ENCODE results near the gene TLCD2. TPM values are rescaled to one million over a fixed set of nuclear protein-coding genes. Genes with fewer than 3 reads are reported as not detected.
"Not testable (repeated sequence)": the region's sequence is repeated elsewhere in the genome, so short reads cannot be mapped to it uniquely, and the experiment has no call there.

Gene TLCD2
- total RNA-seq, 1 donor from 2014 or later = 1.1 TPM

DNA sequence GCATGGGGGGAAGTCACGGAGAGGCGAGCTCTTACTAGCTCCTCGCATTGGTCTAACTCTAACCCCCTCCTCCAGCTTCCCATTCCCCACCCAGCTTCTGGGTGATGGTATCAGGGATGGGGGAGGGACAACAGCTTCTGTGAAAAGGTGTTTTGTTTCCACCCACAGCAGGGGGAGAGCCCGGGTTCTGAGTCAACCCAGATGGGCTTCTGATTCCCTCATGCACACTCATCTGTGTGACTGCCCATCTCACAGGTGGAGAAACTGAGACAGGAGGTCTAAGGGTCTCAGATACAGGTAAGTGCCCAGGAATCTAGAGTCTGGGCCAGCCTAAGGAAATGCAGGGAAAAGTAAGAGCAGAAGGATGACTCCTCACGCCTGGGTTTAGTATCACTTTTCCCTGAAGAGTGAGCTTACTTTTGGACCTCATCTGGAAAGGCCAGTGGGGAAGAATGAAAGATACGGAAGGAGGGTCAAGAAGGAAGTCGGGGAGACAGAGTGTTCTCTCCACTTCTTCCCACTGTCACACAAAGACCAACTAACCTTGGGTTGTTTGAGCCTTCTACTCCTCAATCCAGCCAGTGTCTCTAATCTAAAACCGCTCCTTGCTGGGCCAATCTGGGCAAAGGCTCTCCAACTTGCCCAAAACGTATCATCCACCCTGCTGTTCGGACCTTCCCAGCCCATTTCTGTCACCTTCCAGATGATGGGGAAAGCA, 3.1 kb upstream of the TLCD2 start:
- peak overlapping the region; percentile 87 for H3K4me3 Mint-ChIP-seq
- peak overlapping the region; percentile 76 for H3K27ac Mint-ChIP-seq (ENCODE audit: unreplicated experiment)
- peaks cover 30% of the 10 kb centered on the region for H3K4me1 Mint-ChIP-seq
- TF ChIP-seq, protein P1, sequence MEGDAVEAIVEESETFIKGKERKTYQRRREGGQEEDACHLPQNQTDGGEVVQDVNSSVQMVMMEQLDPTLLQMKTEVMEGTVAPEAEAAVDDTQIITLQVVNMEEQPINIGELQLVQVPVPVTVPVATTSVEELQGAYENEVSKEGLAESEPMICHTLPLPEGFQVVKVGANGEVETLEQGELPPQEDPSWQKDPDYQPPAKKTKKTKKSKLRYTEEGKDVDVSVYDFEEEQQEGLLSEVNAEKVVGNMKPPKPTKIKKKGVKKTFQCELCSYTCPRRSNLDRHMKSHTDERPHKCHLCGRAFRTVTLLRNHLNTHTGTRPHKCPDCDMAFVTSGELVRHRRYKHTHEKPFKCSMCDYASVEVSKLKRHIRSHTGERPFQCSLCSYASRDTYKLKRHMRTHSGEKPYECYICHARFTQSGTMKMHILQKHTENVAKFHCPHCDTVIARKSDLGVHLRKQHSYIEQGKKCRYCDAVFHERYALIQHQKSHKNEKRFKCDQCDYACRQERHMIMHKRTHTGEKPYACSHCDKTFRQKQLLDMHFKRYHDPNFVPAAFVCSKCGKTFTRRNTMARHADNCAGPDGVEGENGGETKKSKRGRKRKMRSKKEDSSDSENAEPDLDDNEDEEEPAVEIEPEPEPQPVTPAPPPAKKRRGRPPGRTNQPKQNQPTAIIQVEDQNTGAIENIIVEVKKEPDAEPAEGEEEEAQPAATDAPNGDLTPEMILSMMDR (conservative IDR thresholded peaks at IDR 0.05) = no peak
- DNase-seq (ENCODE audit: low read depth, low spot score) = no peak
- H3K9me3 Mint-ChIP-seq = no peaks in the 10 kb centered on the region
- peaks cover 13% of the 10 kb centered on the region for H3K27me3 Mint-ChIP-seq (ENCODE audit: low read depth)
- H3K36me3 Mint-ChIP-seq (ENCODE audit: low read depth) = no peaks in the 10 kb centered on the region

DNA sequence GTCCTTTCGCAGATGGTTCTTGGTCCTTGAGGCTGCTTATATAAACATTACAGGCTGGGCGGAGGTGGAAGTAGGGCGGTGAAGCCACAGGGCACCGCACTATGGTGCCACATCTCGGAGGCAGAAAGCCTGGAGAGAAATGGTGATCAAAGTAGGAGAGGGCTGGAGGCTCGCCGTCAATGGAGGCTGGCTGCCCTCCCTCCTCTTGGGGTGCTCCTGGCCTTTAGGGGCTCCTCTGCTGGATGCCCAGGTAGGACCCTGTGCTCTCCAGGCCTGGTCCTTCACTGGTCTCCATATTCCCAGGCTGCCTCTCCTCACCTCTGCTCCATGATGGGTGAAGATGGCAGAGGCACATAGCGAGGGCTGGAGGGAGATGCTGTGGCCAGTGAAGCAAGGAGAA, 2.1 kb upstream of the TLCD2 start:
- Mint-ChIP-seq H3K4me3 (peak overlapping the region; percentile 87), H3K27ac (ENCODE audit: unreplicated experiment) (no peak overlapping the region), H3K9me3 (no peaks in the 10 kb centered on the region), H3K36me3 (ENCODE audit: low read depth) (no peaks in the 10 kb centered on the region), H3K4me1 (peaks cover 25% of the 10 kb centered on the region), H3K27me3 (ENCODE audit: low read depth) (peaks cover 13% of the 10 kb centered on the region)
- DNase-seq (ENCODE audit: low read depth, low spot score) = no peak
- TF ChIP-seq, protein P1 (conservative IDR thresholded peaks at IDR 0.05) = no peak

DNA sequence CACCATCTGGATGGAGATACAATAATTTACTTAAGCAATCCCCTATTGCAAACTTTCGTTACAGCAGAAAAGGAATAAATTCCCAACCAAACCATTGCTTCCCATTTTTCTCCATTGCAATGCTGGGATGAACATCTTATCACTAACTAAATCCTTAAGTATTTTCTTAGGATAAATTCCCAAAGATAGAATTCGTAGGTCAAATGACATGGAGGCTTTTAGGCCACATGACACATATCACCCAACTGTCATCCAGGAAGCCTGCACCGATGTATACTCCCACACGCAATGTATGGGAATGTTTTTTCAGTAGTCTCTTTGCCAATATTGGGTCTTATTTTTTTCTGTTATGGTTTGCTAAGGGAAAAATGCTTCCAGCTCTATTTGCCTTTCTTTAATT, 1.6 kb upstream of the TLCD2 start:
- no peak overlapping the region for H3K27ac Mint-ChIP-seq (ENCODE audit: unreplicated experiment)
- H3K36me3 Mint-ChIP-seq (ENCODE audit: low read depth) = no peaks in the 10 kb centered on the region
- H3K27me3 Mint-ChIP-seq (ENCODE audit: low read depth) = peaks cover 13% of the 10 kb centered on the region
- TF ChIP-seq, protein P1 (conservative IDR thresholded peaks at IDR 0.05) = no peak
- H3K4me3 Mint-ChIP-seq = peak overlapping the region; percentile 85
- no peak for DNase-seq (ENCODE audit: low read depth, low spot score)
- H3K4me1 Mint-ChIP-seq = peaks cover 20% of the 10 kb centered on the region
- H3K9me3 Mint-ChIP-seq = no peaks in the 10 kb centered on the region

DNA sequence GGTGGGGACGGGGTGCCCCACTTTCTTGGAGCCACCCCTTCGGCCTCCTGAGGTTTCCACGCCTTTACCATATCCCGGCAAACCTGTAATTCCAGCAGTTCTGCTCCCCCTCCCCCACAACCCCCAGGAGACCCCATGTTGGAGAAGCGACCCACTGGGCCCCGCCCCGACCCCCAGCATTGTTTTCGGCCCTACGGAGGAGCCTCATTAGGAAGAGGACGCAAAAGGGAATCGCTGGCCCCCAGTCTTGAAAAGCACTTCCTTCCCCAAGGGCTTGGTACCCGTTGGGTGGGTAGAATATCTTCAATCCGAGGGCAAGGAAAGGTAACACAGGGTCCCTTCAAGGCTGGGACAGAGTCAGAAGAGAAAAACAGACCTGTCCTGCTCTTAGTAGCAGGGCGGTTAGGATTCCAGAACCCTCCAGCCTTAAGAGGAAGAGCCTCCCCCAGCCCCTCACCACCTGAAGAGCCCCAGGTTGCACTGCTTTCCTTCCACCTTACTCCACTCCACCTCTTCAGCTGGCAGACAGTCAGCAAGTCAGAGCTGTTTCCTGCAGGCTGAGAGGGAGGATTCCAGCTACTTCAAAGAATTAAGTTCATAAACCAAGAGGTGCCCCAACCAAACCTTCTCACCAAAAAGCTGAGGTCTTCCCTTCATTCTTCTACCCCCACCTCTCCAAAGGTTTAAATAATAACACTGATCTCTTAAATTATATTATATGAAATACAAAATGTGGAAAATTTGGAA, 803 bp upstream of the TLCD2 start:
- Mint-ChIP-seq H3K27ac (ENCODE audit: unreplicated experiment) (no peak overlapping the region), H3K4me3 (peak overlapping the region; percentile 85), H3K9me3 (no peaks in the 10 kb centered on the region), H3K4me1 (peaks cover 20% of the 10 kb centered on the region), H3K36me3 (ENCODE audit: low read depth) (no peaks in the 10 kb centered on the region), H3K27me3 (ENCODE audit: low read depth) (peaks cover 13% of the 10 kb centered on the region)
- TF ChIP-seq, protein P1 (conservative IDR thresholded peaks at IDR 0.05) = no peak
- DNase-seq (ENCODE audit: low read depth, low spot score) = no peak

DNA sequence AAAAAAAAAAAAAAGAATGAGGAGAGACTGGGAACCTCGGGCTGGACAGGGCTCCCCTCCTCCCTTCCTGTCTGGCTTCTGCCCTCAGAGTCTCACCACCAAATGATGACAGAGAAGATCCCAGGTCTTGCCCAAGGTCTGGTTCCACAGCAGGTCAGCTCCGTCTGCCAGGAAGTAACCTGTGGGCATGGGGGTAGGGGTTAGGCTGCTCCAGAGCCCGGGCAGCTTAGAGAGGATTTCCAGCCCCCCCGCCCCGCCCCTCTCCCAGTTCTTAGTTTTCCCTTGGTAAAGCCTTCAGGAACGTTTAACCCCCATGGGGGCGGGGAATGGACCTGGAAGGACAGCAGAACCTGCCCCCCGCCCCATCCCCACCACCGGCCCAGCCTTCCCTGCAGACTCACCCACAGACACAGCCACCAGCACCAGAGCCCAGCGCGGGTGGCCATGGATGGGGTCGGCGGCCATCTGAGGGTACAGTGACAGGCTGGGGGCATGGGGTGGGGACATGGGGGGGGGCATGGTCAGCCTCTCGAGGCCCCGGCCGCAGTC, 700 bp downstream of the TLCD2 start:
- Mint-ChIP-seq H3K4me3 (peak overlapping the region; percentile 68), H3K4me1 (peaks cover 13% of the 10 kb centered on the region), H3K27ac (ENCODE audit: unreplicated experiment) (no peak overlapping the region), H3K9me3 (no peaks in the 10 kb centered on the region), H3K27me3 (ENCODE audit: low read depth) (peaks cover 18% of the 10 kb centered on the region), H3K36me3 (ENCODE audit: low read depth) (no peaks in the 10 kb centered on the region)
- TF ChIP-seq, protein P1 (conservative IDR thresholded peaks at IDR 0.05) = no peak
- no peak for DNase-seq (ENCODE audit: low read depth, low spot score)

DNA sequence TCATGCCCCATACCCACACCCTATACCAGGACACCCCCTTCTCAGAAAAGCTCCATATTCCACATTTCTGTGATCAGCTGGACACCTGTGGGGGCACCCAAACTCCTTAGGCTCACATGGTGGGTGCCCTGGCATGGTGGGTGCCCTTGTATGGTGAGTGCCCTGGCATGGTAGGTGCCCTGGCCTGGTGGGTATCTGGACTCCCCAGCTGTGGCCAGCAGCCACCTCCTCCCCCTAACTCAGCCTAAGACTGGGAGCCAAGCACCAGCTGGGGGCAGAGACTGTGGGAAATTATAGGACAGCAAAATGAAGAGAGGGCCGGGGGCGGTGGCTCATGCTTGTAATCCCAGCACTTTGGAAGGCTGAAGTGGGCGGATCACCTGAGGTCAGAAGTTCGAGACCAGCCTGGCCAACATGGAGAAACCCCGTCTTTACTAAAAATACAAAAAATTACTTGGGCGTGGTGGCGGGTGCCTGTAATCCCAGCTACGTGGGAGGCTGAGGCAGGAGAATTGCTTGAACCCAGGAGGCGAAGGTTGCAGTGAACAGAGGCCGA, 1.3 kb downstream of the TLCD2 start:
- H3K27me3 Mint-ChIP-seq (ENCODE audit: low read depth) = peaks cover 18% of the 10 kb centered on the region
- peak overlapping the region; percentile 68 for H3K4me3 Mint-ChIP-seq
- H3K36me3 Mint-ChIP-seq (ENCODE audit: low read depth); H3K27ac Mint-ChIP-seq (ENCODE audit: unreplicated experiment); DNase-seq (ENCODE audit: low read depth, low spot score); H3K4me1 Mint-ChIP-seq; H3K9me3 Mint-ChIP-seq: not testable (repeated sequence)
